LNCaP clone FGC (cell line): ENCODE measurements around the gene ZYG11A.

Experiments
- DNase-seq: peaks from one replicate; pipeline ENCODE4 v3.0.0-alpha.2; 2011; ENCODE audit warnings: low read depth
- H3K4me3 ChIP-seq: 2 replicates; pipeline ENCODE4 v1.5.1; 2011; ENCODE audit warnings: mild to moderate bottlenecking, low read depth, low read length, control low read depth
- TF ChIP-seq, protein P1 (sequence below): IDR thresholded peaks from 2 replicates; pipeline ENCODE4 v1.5.1; 2012; ENCODE audit warnings: mild to moderate bottlenecking; ENCODE audit not compliant: control insufficient read depth, insufficient read depth; ENCODE audit errors: extremely low read depth

ZYG11A gene

GRCh38 chr1:52938183-52938451 lies 95.6 kb downstream of the ZYG11A start:
- no peak overlapping the region for H3K4me3 ChIP-seq
- TF ChIP-seq, protein P1, sequence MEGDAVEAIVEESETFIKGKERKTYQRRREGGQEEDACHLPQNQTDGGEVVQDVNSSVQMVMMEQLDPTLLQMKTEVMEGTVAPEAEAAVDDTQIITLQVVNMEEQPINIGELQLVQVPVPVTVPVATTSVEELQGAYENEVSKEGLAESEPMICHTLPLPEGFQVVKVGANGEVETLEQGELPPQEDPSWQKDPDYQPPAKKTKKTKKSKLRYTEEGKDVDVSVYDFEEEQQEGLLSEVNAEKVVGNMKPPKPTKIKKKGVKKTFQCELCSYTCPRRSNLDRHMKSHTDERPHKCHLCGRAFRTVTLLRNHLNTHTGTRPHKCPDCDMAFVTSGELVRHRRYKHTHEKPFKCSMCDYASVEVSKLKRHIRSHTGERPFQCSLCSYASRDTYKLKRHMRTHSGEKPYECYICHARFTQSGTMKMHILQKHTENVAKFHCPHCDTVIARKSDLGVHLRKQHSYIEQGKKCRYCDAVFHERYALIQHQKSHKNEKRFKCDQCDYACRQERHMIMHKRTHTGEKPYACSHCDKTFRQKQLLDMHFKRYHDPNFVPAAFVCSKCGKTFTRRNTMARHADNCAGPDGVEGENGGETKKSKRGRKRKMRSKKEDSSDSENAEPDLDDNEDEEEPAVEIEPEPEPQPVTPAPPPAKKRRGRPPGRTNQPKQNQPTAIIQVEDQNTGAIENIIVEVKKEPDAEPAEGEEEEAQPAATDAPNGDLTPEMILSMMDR: no peak
- DNase-seq: no peak

- TF ChIP-seq, protein P1: no peak
- no peak overlapping the region for H3K4me3 ChIP-seq
- DNase-seq: no peak
Measured at GRCh38 chr1:52943876-52944416, 101.4 kb downstream of the ZYG11A start.

DNA sequence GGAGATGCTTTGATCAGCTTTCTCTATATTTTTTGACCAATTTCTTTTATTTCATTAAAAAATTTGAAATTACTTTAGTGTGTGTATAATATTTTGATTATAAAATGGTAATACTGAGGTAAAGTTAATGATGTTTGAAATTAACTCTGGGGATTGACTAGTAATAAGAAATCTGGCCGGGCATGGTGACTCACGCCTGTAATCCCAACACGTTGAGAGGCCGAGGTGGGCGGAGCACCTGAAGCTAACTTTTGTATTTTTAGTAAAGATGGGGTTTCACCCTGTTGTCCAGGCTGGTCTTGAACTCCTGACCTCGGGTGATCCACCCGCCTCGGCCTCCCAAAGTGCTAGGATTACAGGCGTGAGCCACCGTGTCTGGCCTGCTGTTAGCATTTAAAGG lies 102.0 kb downstream of the ZYG11A start:
- H3K4me3 ChIP-seq: no peak overlapping the region
- TF ChIP-seq, protein P1: no peak
- DNase-seq: no peak
